Measurements from ENCODE around the gene EXOC1L.
"Not testable (repeated sequence)": the region's sequence is repeated elsewhere in the genome, so short reads cannot be mapped to it uniquely, and the experiment has no call there.

EXOC1L gene

GRCh38 chr4:55838356-55838755 is 18.8 kb downstream of the EXOC1L start:
- no peak for DNase-seq (ENCODE audit: low spot score)

- DNase-seq (ENCODE audit: low spot score), result no peak
These were observed 19.4 kb downstream of the EXOC1L start for GRCh38 chr4:55838952-55839351.

GRCh38 chr4:55840956-55841355 is 21.4 kb downstream of the EXOC1L start:
- DNase-seq (ENCODE audit: low spot score), result no peak

- not testable (repeated sequence) for DNase-seq (ENCODE audit: low spot score)
These were observed 22.0 kb downstream of the EXOC1L start for GRCh38 chr4:55841373-55842239.

- DNase-seq (ENCODE audit: low spot score), result not testable (repeated sequence)
These were observed 22.7 kb downstream of the EXOC1L start for GRCh38 chr4:55842312-55842711.

- no peak for DNase-seq (ENCODE audit: low spot score)
These were observed 30.1 kb downstream of the EXOC1L start for GRCh38 chr4:55849724-55850123.

- no peak for DNase-seq (ENCODE audit: low spot score)
These were observed 32.3 kb downstream of the EXOC1L start for GRCh38 chr4:55851885-55852284.

- peak; percentile 97 for DNase-seq (ENCODE audit: low spot score)
These were observed 34.0 kb downstream of the EXOC1L start, which contains the start of gene EXOC1 for GRCh38 chr4:55853484-55854046. Gene EXOC1, plus strand, starts transcription at chr4:55853648. Its CDS starts 4,676 bp downstream, at chr4:55858324.

- DNase-seq (ENCODE audit: low spot score), result no peak
These were observed 34.5 kb downstream of the EXOC1L start for GRCh38 chr4:55854129-55854528.

- no peak for DNase-seq (ENCODE audit: low spot score)
These were observed 38.0 kb downstream of the EXOC1L start for GRCh38 chr4:55857586-55857985.

GRCh38 chr4:55859711-55860110 is 40.1 kb downstream of the EXOC1L start:
- DNase-seq (ENCODE audit: low spot score), result no peak

GRCh38 chr4:55864577-55865223 is 45.1 kb downstream of the EXOC1L start:
- no peak for DNase-seq (ENCODE audit: low spot score)

- DNase-seq (ENCODE audit: low spot score), result no peak
These were observed 45.7 kb downstream of the EXOC1L start for GRCh38 chr4:55865228-55865806.

- DNase-seq (ENCODE audit: low spot score), result no peak
These were observed 46.8 kb downstream of the EXOC1L start for GRCh38 chr4:55866290-55866907.

GRCh38 chr4:55866973-55867574 is 47.5 kb downstream of the EXOC1L start:
- peak; percentile 55 for DNase-seq (ENCODE audit: low spot score)

GRCh38 chr4:55868581-55869090 is 49.0 kb downstream of the EXOC1L start:
- DNase-seq (ENCODE audit: low spot score), result no peak

- DNase-seq (ENCODE audit: low spot score), result no peak
These were observed 51.8 kb downstream of the EXOC1L start for GRCh38 chr4:55871299-55871800.

GRCh38 chr4:55874831-55875230 is 55.2 kb downstream of the EXOC1L start:
- DNase-seq (ENCODE audit: low spot score), result no peak

- DNase-seq (ENCODE audit: low spot score), result no peak
These were observed 56.8 kb downstream of the EXOC1L start for GRCh38 chr4:55876387-55876786.

GRCh38 chr4:55879224-55879623 is 59.6 kb downstream of the EXOC1L start:
- no peak for DNase-seq (ENCODE audit: low spot score)

Data from SK-N-DZ (cell line).